Skeletal muscle tissue (tissue), 4 donors: ENCODE measurements around the gene NEDD1. TPM values are rescaled to one million over a fixed set of nuclear protein-coding genes. Genes with fewer than 3 reads are reported as not detected.

Experiments used
- H3K27ac ChIP-seq: one replicate; pipeline ENCODE4 v1.7.0; 2013; ENCODE audit warnings: mild to moderate bottlenecking, low read depth, low read length, inconsistent platforms
- H3K27me3 ChIP-seq, 3 donors: one replicate each; pipeline ENCODE4 v1.7.0; 2013; ENCODE audit warnings: low read length in 3 of 3; ENCODE audit not compliant: control insufficient read depth in 3 of 3, insufficient read depth in 3 of 3
- H3K36me3 ChIP-seq, 3 donors: one replicate each; pipeline ENCODE4 v1.7.0; 2013; ENCODE audit warnings: low read length in 3 of 3; ENCODE audit not compliant: control insufficient read depth in 3 of 3, insufficient read depth in 3 of 3
- H3K4me1 ChIP-seq, 3 donors: one replicate each; pipeline ENCODE4 v1.7.0; 2013; ENCODE audit warnings: low read length in 3 of 3, mild to moderate bottlenecking in 3 of 3; ENCODE audit not compliant: control insufficient read depth in 3 of 3, insufficient read depth in 3 of 3
- H3K4me3 ChIP-seq, 3 donors: one replicate each; pipeline ENCODE4 v1.7.0; 2013; ENCODE audit warnings: low read length in 3 of 3
- H3K9ac ChIP-seq, 3 donors: one replicate each; pipeline ENCODE4 v1.7.0; 2013; ENCODE audit warnings: low read length in 3 of 3, mild to moderate bottlenecking in 3 of 3, moderate library complexity in 2 of 3, low read depth in 1 of 3
- H3K9me3 ChIP-seq, 3 donors: one replicate each; pipeline ENCODE4 v1.7.0; 2013; ENCODE audit warnings: low read length in 3 of 3; ENCODE audit not compliant: control insufficient read depth in 3 of 3
- total RNA-seq: library from RNA; depleted of rRNA; stranded (reverse); fragments of >200 nt; gene quantifications from one replicate; pipeline ENCODE4 v1.2.3, GENCODE V29; 2014
- donor health status: Osteomylitis.

The NEDD1 gene, protein sequence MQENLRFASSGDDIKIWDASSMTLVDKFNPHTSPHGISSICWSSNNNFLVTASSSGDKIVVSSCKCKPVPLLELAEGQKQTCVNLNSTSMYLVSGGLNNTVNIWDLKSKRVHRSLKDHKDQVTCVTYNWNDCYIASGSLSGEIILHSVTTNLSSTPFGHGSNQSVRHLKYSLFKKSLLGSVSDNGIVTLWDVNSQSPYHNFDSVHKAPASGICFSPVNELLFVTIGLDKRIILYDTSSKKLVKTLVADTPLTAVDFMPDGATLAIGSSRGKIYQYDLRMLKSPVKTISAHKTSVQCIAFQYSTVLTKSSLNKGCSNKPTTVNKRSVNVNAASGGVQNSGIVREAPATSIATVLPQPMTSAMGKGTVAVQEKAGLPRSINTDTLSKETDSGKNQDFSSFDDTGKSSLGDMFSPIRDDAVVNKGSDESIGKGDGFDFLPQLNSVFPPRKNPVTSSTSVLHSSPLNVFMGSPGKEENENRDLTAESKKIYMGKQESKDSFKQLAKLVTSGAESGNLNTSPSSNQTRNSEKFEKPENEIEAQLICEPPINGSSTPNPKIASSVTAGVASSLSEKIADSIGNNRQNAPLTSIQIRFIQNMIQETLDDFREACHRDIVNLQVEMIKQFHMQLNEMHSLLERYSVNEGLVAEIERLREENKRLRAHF
- total RNA-seq, result 15.7 TPM

DNA sequence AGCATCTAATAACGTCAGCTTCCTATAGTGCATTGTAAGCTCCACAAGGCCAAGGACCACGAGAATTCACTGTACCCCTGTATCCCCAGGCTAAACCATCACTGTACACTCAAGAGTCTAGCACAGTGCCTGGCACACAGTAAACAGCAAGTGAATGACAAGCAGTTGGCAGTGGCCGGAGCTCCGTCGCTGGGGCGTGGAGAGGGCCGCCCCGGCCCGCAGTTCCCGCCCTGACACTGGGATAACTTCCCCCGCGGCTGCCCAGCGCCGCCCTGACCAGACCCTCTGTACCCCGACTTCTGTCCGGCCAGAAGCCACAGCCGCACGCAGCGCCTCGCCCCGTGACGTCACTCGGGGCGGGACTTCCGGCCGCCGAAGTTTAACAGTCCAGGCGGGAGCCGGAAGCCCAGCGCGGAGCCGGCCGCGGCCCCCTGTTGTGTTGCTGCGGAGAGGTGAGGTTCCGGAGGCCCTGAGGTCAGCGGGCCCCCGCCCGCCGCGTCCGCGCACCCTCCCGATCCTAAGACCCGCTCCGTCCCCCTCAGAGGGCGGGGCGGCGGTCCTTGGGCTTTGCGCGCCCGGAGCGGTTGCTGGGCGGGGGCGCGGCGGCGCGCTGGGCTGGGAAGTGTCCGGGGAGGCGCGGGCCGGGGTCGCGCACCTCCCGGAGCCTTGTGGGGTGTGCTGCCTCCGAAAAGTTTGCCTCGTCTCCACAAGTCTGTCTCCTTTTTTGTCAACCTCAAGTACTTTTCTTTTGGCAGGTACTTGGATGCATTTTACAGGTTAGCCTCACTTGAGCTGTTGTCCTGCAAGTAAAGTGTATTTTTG lies at the start of gene NEDD1:
TSS of gene NEDD1 (plus strand) at position 409 of the 822 bp plus-strand sequence. CDS start 2,503 bp downstream, outside the sequence.
- Histone ChIP-seq H3K9ac (peak within 1 kb of the TSS; percentile 74 to 92 (median 91)), H3K27ac (peak within 1 kb of the TSS; percentile 86), H3K4me1 (peaks cover 8 to 14% (median 13%) of the 10 kb centered on the region in 3 donors), H3K4me3 (peak within 1 kb of the TSS; percentile 89 to 98 (median 96)), H3K9me3 (no peaks in the 10 kb centered on the region), H3K36me3 (no peaks in the 10 kb centered on the region), H3K27me3 (no peaks in the 10 kb centered on the region)

DNA sequence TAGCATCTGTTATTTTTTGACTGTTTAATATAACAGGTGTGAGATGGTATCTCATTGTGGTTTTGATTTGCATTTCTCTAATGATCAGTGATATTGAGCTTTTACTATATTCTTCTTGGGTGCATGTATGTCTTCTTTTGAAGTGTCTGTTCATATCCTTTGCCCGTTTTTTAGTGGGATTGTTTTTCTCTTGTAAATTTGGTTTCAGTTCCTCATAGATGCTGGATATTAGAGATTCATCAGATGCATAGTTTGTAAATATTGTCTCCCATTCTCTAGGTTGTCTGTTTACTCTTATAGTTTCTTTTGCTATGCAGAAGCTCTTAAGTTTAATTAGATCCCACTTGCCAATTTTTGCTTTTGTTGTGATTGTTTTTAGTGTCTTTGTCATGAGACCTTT lies 48.9 kb upstream of the NEDD1 start:
- Histone ChIP-seq H3K27ac (no peak overlapping the region), H3K4me3 (no peak overlapping the region)

DNA sequence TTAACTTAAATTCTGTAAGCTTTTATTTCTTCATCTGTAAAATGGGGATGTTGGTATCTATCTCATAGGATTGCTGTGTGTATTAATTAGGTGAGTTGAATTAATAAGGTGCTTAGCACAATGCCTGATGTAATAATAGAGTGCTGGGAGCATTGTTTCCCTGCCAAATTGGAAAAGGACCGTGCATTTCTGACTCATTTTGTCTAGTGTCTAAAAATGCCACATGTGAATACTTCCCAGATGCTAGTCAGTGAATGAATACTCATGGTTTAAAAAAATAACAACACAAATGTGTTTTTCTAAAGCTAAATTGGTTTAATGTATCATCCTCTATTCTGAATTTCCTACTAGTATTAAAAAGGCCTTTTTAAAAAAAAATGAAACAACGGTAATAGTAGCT lies 45.4 kb upstream of the NEDD1 start:
- no peaks in the 10 kb centered on the region for H3K36me3 ChIP-seq

More for the DNA sequence above, 48.9 kb upstream of the NEDD1 start:
- H3K4me1 ChIP-seq, result no peaks in the 10 kb centered on the region
- no peaks in the 10 kb centered on the region for H3K27me3 ChIP-seq
- no peaks in the 10 kb centered on the region for H3K36me3 ChIP-seq
- H3K9me3 ChIP-seq, result no peaks in the 10 kb centered on the region
- H3K9ac ChIP-seq, result no peak overlapping the region

DNA sequence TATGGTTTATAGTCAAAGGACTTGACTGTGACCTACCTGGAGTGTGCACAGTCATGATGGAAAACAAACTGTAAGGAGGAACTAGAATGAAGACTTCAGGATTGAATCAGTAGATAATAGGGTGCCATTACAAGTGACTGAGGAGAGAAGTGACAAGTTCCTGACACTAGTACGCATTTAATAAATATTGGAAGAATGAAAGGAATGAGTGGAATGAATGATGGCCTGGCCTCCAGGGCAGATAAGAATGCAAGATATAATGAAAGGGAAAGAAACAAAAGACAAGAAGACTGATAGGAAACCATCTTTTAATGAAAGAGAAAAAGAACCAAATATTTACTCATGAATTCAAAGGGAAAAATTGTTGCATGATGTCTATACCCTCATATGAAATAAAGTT lies 44.7 kb upstream of the NEDD1 start:
- Histone ChIP-seq H3K4me1 (no peaks in the 10 kb centered on the region), H3K27me3 (no peaks in the 10 kb centered on the region), H3K9ac (no peak overlapping the region), H3K36me3 (no peaks in the 10 kb centered on the region), H3K4me3 (no peak overlapping the region), H3K9me3 (no peaks in the 10 kb centered on the region), H3K27ac (no peak overlapping the region)

More for the DNA sequence above, 45.4 kb upstream of the NEDD1 start:
- no peak overlapping the region for H3K9ac ChIP-seq
- no peaks in the 10 kb centered on the region for H3K4me1 ChIP-seq
- no peak overlapping the region for H3K27ac ChIP-seq
- H3K27me3 ChIP-seq, result no peaks in the 10 kb centered on the region
- no peaks in the 10 kb centered on the region for H3K9me3 ChIP-seq
- H3K4me3 ChIP-seq, result no peak overlapping the region

DNA sequence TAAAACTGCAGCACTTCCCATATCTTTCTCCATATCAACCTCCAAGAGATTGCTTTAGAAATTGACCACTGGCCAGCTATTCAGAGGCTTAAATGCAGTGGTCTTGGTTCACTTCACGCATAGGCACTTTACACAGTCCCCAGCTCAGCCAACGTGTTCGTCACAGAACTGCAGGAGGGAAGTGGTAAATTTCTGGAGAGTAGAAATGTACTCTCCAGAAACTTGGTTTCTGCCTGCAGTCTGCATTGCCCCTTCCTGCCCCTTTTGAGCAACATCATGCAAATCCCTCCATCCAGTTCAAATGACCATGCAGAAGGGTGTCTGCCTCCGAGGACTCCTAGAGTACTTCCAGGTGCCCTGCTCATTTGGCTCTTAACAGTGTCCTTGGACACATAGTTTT lies 42.7 kb upstream of the NEDD1 start:
- no peaks in the 10 kb centered on the region for H3K9me3 ChIP-seq
- H3K36me3 ChIP-seq, result no peaks in the 10 kb centered on the region
- no peaks in the 10 kb centered on the region for H3K4me1 ChIP-seq
- H3K27ac ChIP-seq, result no peak overlapping the region
- H3K9ac ChIP-seq, result no peak overlapping the region
- H3K27me3 ChIP-seq, result no peaks in the 10 kb centered on the region
- H3K4me3 ChIP-seq, result no peak overlapping the region

DNA sequence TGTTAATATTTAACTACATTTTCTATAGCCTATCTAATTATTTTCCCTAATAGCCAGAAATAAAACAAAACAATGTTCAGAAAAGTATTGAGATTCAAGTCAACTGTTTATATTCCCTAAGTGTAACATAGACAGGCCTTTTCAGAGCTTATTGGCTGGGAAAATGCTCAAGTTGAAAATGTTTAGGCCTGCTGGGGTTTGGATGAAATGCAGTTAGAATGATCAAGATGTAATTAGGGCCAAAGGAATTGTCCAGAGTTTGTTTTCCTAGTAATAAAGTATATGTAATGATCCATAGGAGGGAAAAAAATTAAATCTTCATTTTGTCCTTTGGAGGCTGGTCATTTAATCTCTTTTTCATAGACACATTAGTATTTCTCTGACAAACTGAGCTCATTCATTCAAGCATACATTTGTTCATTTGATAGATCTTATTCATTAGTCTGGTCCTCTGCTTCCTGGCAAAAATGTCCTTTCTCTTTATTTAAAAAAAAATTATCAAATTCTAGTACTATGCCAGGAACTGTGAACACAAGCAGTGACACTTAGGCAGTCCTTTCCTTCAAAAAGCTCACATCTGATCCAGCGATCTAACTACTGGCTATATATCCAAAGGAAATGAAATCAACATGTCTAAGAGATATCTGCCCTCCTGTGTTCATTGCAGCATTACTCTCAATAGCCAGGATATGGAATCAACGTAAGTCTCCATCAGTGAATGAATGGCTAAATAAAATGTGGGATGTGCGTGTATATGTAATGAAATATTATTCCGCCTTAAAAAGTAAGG lies 40.1 kb upstream of the NEDD1 start:
- H3K4me3 ChIP-seq, result no peak overlapping the region

DNA sequence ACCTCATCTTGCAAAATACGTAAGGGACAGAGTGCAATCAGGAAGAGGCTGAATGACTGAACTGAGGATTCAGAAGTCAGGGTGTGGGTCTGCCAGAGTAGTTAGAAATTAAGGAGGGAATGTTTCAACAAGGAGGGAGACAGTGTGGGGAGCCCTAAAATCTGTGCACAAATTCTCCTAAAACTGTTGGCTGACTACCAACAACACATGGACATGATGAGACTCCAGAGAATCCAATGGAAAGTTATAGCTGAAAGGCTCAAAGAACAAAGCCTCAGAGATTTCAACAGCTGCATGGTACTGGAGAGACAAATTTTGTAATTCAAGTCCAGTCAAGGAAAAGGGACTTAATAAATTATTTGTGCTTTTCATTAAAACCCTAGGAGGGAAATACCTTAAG lies 36.1 kb upstream of the NEDD1 start:
- no peaks in the 10 kb centered on the region for H3K4me1 ChIP-seq
- no peaks in the 10 kb centered on the region for H3K27me3 ChIP-seq
- peaks cover 0 to 2% (median 0%) of the 10 kb centered on the region in 3 donors for H3K9me3 ChIP-seq
- no peaks in the 10 kb centered on the region for H3K36me3 ChIP-seq
- H3K9ac ChIP-seq, result no peak overlapping the region
- H3K4me3 ChIP-seq, result no peak overlapping the region
- H3K27ac ChIP-seq, result no peak overlapping the region

More for the DNA sequence above, 40.1 kb upstream of the NEDD1 start:
- no peaks in the 10 kb centered on the region for H3K9me3 ChIP-seq
- H3K27ac ChIP-seq, result no peak overlapping the region
- H3K27me3 ChIP-seq, result no peaks in the 10 kb centered on the region
- H3K9ac ChIP-seq, result no peak overlapping the region
- no peaks in the 10 kb centered on the region for H3K4me1 ChIP-seq
- H3K36me3 ChIP-seq, result no peaks in the 10 kb centered on the region

DNA sequence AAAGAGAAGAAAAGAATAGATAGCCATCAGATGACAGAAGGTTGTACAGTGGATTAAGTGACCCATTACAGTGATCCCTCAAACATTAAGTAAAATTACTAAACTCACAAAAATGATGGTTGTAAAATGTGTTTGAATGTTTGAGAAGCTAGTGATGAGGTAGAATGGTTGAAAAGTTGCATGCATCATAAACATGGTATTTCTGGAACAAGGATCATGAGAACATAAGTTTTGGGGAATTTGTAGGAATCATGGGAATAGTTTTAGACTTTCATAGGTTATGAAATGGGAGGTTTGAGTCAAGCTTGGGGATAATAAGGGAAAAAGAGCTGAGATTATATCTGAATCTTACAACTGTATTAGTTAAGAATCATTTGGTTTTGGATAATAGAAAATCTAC lies 34.1 kb upstream of the NEDD1 start:
- no peaks in the 10 kb centered on the region for H3K27me3 ChIP-seq
- H3K9me3 ChIP-seq, result peaks cover 0 to 2% (median 0%) of the 10 kb centered on the region in 3 donors
- no peak overlapping the region for H3K27ac ChIP-seq
- no peak overlapping the region for H3K4me3 ChIP-seq
- no peak overlapping the region for H3K9ac ChIP-seq
- no peaks in the 10 kb centered on the region for H3K36me3 ChIP-seq
- H3K4me1 ChIP-seq, result no peaks in the 10 kb centered on the region

DNA sequence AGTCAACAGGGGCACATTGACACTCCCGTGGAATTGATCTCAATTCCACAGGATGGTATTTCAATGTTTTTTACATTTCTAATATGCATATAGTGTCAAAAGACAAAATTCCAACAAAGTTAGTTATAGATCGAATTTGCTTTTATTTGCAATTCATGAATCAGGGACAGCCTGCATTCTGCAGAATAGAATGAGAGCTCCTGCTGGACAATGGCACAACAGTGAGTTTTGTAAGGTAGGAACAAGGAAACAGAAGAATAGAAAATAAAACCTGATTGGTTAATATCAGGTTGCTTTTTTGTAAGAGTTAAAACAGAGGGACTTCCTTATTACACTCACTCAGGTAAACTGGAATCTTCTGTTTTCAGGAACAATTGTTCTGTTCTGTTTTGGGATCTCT lies 32.8 kb upstream of the NEDD1 start:
- H3K9ac ChIP-seq, result no peak overlapping the region

More for the DNA sequence above, 32.8 kb upstream of the NEDD1 start:
- Histone ChIP-seq H3K27me3 (peaks cover 0 to under 1% (median 0%) of the 10 kb centered on the region in 3 donors), H3K9me3 (peaks cover 0 to 2% (median 0%) of the 10 kb centered on the region in 3 donors), H3K4me1 (no peaks in the 10 kb centered on the region), H3K36me3 (no peaks in the 10 kb centered on the region), H3K27ac (no peak overlapping the region), H3K4me3 (no peak overlapping the region)
